Loucy (cell line): Measurements from ENCODE around the gene GBX2.

Experiments
- H2AFZ ChIP-seq: fragments of 200-600 bp; sonication (generic); 2 replicates; pipeline ENCODE4 v1.6.0; 2016; ENCODE audit warnings: antibody characterized with exemption, mild to moderate bottlenecking, low read length, moderate library complexity
- H3F3A ChIP-seq: fragments of 200-600 bp; 2 replicates; pipeline ENCODE4 v1.6.0; 2016; ENCODE audit warnings: antibody characterized with exemption, low read depth, mild to moderate bottlenecking
- H3K27me3 ChIP-seq: fragments of 200-600 bp; sonication (generic); 2 replicates; pipeline ENCODE4 v1.6.1; 2014; ENCODE audit warnings: low read length, mild to moderate bottlenecking; ENCODE audit not compliant: insufficient read depth, poor library complexity, severe bottlenecking
- H3K36me3 ChIP-seq: fragments of 200-600 bp; sonication (generic); 2 replicates; pipeline ENCODE4 v1.6.1; 2016; ENCODE audit warnings: low read length; ENCODE audit not compliant: insufficient read depth
- H3K4me1 ChIP-seq: fragments of 200-600 bp; sonication (generic); 2 replicates; pipeline ENCODE4 v1.5.1; 2014; ENCODE audit warnings: low read length, mild to moderate bottlenecking; ENCODE audit not compliant: insufficient read depth, poor library complexity, severe bottlenecking
- H3K4me2 ChIP-seq: fragments of 200-600 bp; sonication (generic); 2 replicates; pipeline ENCODE4 v1.6.0; 2014; ENCODE audit warnings: antibody characterized with exemption, low read length, low read depth, mild to moderate bottlenecking; ENCODE audit not compliant: poor library complexity, severe bottlenecking
- H3K4me3 ChIP-seq: fragments of 200-600 bp; sonication (generic); 2 replicates; pipeline ENCODE4 v1.5.1; 2014; ENCODE audit warnings: low read length, mild to moderate bottlenecking, mixed read lengths; ENCODE audit not compliant: poor library complexity, severe bottlenecking
- H3K79me2 ChIP-seq: fragments of 200-600 bp; sonication (generic); 2 replicates; pipeline ENCODE4 v1.6.1; 2014; ENCODE audit warnings: low read length; ENCODE audit not compliant: insufficient read depth
- H3K9ac ChIP-seq: fragments of 200-600 bp; sonication (generic); 2 replicates; pipeline ENCODE4 v1.6.0; 2014; ENCODE audit warnings: mild to moderate bottlenecking, low read depth, low read length, moderate library complexity; ENCODE audit not compliant: poor library complexity, severe bottlenecking
- H3K9me2 ChIP-seq: fragments of 200-600 bp; sonication (generic); replicated peaks from 2 replicates; pipeline ENCODE4 v1.6.1; 2016; ENCODE audit warnings: low read depth, low read length, mixed read lengths
- H3K9me3 ChIP-seq: fragments of 200-600 bp; sonication (generic); 2 replicates; pipeline ENCODE4 v1.6.1; 2014; ENCODE audit warnings: mild to moderate bottlenecking, antibody characterized with exemption, low read length, low read depth; ENCODE audit not compliant: insufficient read depth
- H4K20me1 ChIP-seq: fragments of 200-600 bp; sonication (generic); 2 replicates; pipeline ENCODE4 v1.6.0; 2014; ENCODE audit warnings: antibody characterized with exemption, low read length, mild to moderate bottlenecking; ENCODE audit not compliant: insufficient read depth, poor library complexity, severe bottlenecking
- CTCF ChIP-seq: fragments of 200-600 bp; sonication (generic); conservative IDR thresholded peaks from 2 replicates; pipeline ENCODE4 v1.5.1; 2014; ENCODE audit warnings: mild to moderate bottlenecking, antibody characterized with exemption, low read length
- EZH2phosphoT487 ChIP-seq: fragments of 200-600 bp; IDR thresholded peaks from 2 replicates; pipeline ENCODE4 v1.6.1; 2018; ENCODE audit warnings: antibody characterized with exemption, mild to moderate bottlenecking, moderate library complexity, borderline replicate concordance

Gene GBX2

GRCh38 chr2:236204953-236205352 is 36.8 kb upstream of the GBX2 start:
- no peaks in the 10 kb centered on the region for H3K4me1 ChIP-seq
- H3K27me3 ChIP-seq, result no peaks in the 10 kb centered on the region
- no peak overlapping the region for H3K4me3 ChIP-seq
- H3K9ac ChIP-seq, result no peak overlapping the region
- no peaks in the 10 kb centered on the region for H3F3A ChIP-seq
- TF ChIP-seq CTCF, result no peak
- TF ChIP-seq EZH2phosphoT487, result no peak
- H3K9me2 ChIP-seq, result no peaks in the 10 kb centered on the region
- no peaks in the 10 kb centered on the region for H4K20me1 ChIP-seq
- no peaks in the 10 kb centered on the region for H3K79me2 ChIP-seq
- no peak overlapping the region for H2AFZ ChIP-seq
- no peaks in the 10 kb centered on the region for H3K36me3 ChIP-seq
- no peak overlapping the region for H3K4me2 ChIP-seq
- peaks cover 3% of the 10 kb centered on the region; the same call in 1 of the 2 replicates for H3K9me3 ChIP-seq

DNA sequence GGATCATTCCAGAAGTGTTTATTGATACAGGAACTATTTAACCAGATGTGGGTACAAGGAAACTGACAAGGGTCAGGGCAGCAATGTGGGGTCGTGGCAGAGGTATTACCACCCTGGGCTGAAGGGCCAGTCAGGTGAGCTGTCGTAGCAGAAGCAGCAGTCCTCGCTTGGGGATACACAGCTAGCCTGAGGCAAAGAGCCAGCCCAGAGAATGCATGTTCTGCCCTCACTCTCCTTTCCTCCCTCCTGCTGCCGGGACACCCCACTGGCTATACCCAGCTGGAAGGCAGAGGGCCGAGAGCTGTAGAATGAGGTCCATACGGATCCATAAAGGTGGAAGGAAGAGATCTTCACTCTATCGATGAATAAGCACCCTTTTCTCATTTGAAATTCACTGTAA is 32.2 kb upstream of the GBX2 start:
- H3K9me3 ChIP-seq, result peaks cover 3% of the 10 kb centered on the region; the same call in 1 of the 2 replicates
- no peaks in the 10 kb centered on the region for H3F3A ChIP-seq
- H3K36me3 ChIP-seq, result no peaks in the 10 kb centered on the region
- H4K20me1 ChIP-seq, result no peaks in the 10 kb centered on the region
- H3K79me2 ChIP-seq, result no peaks in the 10 kb centered on the region
- no peak overlapping the region for H3K4me3 ChIP-seq
- no peaks in the 10 kb centered on the region for H3K27me3 ChIP-seq
- no peak overlapping the region for H3K9ac ChIP-seq
- TF ChIP-seq CTCF (no peak), EZH2phosphoT487 (no peak)
- no peaks in the 10 kb centered on the region for H3K9me2 ChIP-seq
- no peak overlapping the region for H2AFZ ChIP-seq
- no peak overlapping the region for H3K4me2 ChIP-seq
- H3K4me1 ChIP-seq, result no peaks in the 10 kb centered on the region

DNA sequence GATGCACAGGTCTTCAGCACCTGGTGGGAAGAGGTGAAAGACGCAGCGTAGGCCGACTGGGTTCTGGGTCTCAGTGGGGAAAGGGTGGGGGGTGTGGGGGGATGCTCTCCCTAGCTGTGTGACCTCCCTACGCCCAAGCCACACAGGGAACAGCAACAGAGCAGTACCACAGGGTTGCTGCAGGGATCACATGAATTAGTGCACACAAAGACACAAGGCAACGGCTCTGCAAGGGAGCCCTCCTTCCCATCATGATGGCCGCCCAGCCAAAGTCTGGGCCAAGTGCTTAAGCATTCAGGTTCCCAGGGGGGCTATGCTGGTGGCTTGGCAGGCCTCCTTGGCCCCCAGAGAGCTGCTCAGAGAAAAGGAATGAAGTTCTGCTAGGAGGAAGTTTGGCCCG is 28.2 kb upstream of the GBX2 start:
- TF ChIP-seq EZH2phosphoT487 (no peak), CTCF (no peak)
- no peaks in the 10 kb centered on the region for H3F3A ChIP-seq
- no peaks in the 10 kb centered on the region for H3K79me2 ChIP-seq
- H3K9ac ChIP-seq, result no peak overlapping the region
- no peaks in the 10 kb centered on the region for H3K9me3 ChIP-seq
- H3K27me3 ChIP-seq, result no peaks in the 10 kb centered on the region
- no peak overlapping the region for H3K4me3 ChIP-seq
- H3K9me2 ChIP-seq, result no peaks in the 10 kb centered on the region
- no peaks in the 10 kb centered on the region for H4K20me1 ChIP-seq
- H3K36me3 ChIP-seq, result no peaks in the 10 kb centered on the region
- H2AFZ ChIP-seq, result no peak overlapping the region
- no peaks in the 10 kb centered on the region for H3K4me1 ChIP-seq
- no peak overlapping the region for H3K4me2 ChIP-seq
